ENCODE data around the gene C1orf159. TPM values are rescaled to one million over a fixed set of nuclear protein-coding genes. Genes with fewer than 3 reads are reported as not detected.

The C1orf159 gene
- polyA plus RNA-seq, 3 donors = 3.0 to 18.8 (median 3.3) TPM

DNA sequence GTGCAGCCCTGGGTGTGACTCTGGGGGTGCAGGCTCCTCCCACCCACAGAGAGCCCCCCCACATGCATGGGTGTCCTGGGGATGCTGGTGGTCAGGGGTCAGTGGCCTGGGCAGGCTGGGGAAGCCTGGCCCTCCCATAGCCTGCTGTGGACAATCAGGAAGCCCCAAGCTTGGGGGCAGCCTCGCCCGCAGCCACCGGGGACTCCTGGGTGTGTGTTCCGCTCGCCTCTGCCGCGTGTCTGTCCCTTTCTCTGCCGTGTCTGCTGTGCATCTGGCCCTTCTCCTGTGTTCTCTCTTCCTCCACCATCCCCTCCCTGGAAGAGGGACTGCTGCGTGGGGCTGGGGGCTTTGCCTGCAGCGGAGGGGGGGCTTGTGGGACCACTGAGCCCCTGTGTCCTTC is 73.1 kb downstream of the C1orf159 start:
- Mint-ChIP-seq H3K4me1 (peaks cover 20% of the 10 kb centered on the region), H3K4me3 (no peak overlapping the region), H3K9me3 (peaks cover 0 to 11% (median 4%) of the 10 kb centered on the region in 7 donors), H3K36me3 (peaks cover 0 to 2% of the 10 kb centered on the region in 2 donors), H3K27ac (no peak overlapping the region), H3K27me3 (ENCODE audit: low read depth in 3 of 3) (peaks cover 20 to 35% (median 31%) of the 10 kb centered on the region in 3 donors)
- Histone ChIP-seq H4K20me1 (ENCODE audit: insufficient read depth, low read length) (no peaks in the 10 kb centered on the region), H3K9ac (ENCODE audit: insufficient read depth, low read length, poor library complexity, severe bottlenecking) (no peak overlapping the region), H3K79me2 (ENCODE audit: insufficient read depth, low read length) (no peaks in the 10 kb centered on the region), H3K4me1 (ENCODE audit: control insufficient read depth in 1 of 2, insufficient read depth in 2 of 2, low read length in 2 of 2) (peaks cover 24 to 27% of the 10 kb centered on the region in 2 donors), H2AFZ (ENCODE audit: insufficient read depth, low read depth, low read length, poor library complexity, severe bottlenecking) (no peak overlapping the region), H3K4me3 (replicated peaks in 1 of 3; ENCODE audit: low read depth in 2 of 3, low read length in 3 of 3) (no peak overlapping the region), H3K4me2 (replicated peaks; ENCODE audit: extremely low read depth, low read length, poor library complexity, severe bottlenecking) (no peak overlapping the region), H3K27ac (ENCODE audit: low read depth in 1 of 2, low read length in 2 of 2) (no peak overlapping the region), H3K36me3 (replicated peaks in 1 of 2; ENCODE audit: control insufficient read depth in 1 of 2, insufficient read depth in 2 of 2, low read length in 2 of 2) (no peaks in the 10 kb centered on the region), H3K27me3 (ENCODE audit: control insufficient read depth in 2 of 2, insufficient read depth in 2 of 2, low read length in 2 of 2) (peaks cover 3 to 24% of the 10 kb centered on the region in 2 donors), H3K9me3 (replicated peaks in 1 of 2; ENCODE audit: control insufficient read depth in 1 of 2, insufficient read depth in 1 of 2, low read length in 2 of 2) (no peaks in the 10 kb centered on the region)
- no peak for DNase-seq
- intact Hi-C loops (cut with micrococcal nuclease) = no loop called here
- 96% methylated on average over 5 of the region's 10 CpGs for WGBS (ENCODE audit: insufficient coverage)
- TF ChIP-seq, protein P1, sequence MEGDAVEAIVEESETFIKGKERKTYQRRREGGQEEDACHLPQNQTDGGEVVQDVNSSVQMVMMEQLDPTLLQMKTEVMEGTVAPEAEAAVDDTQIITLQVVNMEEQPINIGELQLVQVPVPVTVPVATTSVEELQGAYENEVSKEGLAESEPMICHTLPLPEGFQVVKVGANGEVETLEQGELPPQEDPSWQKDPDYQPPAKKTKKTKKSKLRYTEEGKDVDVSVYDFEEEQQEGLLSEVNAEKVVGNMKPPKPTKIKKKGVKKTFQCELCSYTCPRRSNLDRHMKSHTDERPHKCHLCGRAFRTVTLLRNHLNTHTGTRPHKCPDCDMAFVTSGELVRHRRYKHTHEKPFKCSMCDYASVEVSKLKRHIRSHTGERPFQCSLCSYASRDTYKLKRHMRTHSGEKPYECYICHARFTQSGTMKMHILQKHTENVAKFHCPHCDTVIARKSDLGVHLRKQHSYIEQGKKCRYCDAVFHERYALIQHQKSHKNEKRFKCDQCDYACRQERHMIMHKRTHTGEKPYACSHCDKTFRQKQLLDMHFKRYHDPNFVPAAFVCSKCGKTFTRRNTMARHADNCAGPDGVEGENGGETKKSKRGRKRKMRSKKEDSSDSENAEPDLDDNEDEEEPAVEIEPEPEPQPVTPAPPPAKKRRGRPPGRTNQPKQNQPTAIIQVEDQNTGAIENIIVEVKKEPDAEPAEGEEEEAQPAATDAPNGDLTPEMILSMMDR (IDR thresholded peaks at IDR 0.05) = no peak

DNA sequence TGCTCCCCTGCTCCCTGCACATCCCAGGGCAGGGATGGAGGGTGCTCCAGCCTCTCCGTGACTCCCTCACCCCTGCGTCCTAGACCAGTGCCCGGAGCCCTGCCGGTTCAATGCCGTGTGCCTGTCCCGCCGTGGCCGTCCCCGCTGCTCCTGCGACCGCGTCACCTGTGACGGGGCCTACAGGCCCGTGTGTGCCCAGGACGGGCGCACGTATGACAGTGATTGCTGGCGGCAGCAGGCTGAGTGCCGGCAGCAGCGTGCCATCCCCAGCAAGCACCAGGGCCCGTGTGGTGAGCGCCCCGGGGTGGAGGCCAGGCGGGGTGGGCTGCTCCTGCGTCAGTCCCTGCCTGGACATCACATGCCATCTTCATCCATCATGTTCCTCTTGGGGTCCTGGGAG is 74.0 kb downstream of the C1orf159 start:
- Histone ChIP-seq H3K4me1 (ENCODE audit: control insufficient read depth in 1 of 2, insufficient read depth in 2 of 2, low read length in 2 of 2) (peaks cover 24 to 27% of the 10 kb centered on the region in 2 donors), H3K4me3 (replicated peaks in 1 of 3; ENCODE audit: low read depth in 2 of 3, low read length in 3 of 3) (no peak overlapping the region), H3K9ac (ENCODE audit: insufficient read depth, low read length, poor library complexity, severe bottlenecking) (no peak overlapping the region), H2AFZ (ENCODE audit: insufficient read depth, low read depth, low read length, poor library complexity, severe bottlenecking) (no peak overlapping the region), H3K9me3 (replicated peaks in 1 of 2; ENCODE audit: control insufficient read depth in 1 of 2, insufficient read depth in 1 of 2, low read length in 2 of 2) (no peaks in the 10 kb centered on the region), H4K20me1 (ENCODE audit: insufficient read depth, low read length) (no peaks in the 10 kb centered on the region), H3K79me2 (ENCODE audit: insufficient read depth, low read length) (no peaks in the 10 kb centered on the region), H3K4me2 (replicated peaks; ENCODE audit: extremely low read depth, low read length, poor library complexity, severe bottlenecking) (no peak overlapping the region), H3K27me3 (ENCODE audit: control insufficient read depth in 2 of 2, insufficient read depth in 2 of 2, low read length in 2 of 2) (peaks cover 3 to 30% of the 10 kb centered on the region in 2 donors), H3K36me3 (replicated peaks in 1 of 2; ENCODE audit: control insufficient read depth in 1 of 2, insufficient read depth in 2 of 2, low read length in 2 of 2) (no peaks in the 10 kb centered on the region), H3K27ac (ENCODE audit: low read depth in 1 of 2, low read length in 2 of 2) (no peak overlapping the region)
- Mint-ChIP-seq H3K9me3 (peaks cover 0 to 9% (median 4%) of the 10 kb centered on the region in 7 donors), H3K4me3 (no peak overlapping the region), H3K36me3 (peaks cover 0 to 2% of the 10 kb centered on the region in 2 donors), H3K27ac (no peak overlapping the region), H3K27me3 (ENCODE audit: low read depth in 3 of 3) (peaks cover 20 to 43% (median 38%) of the 10 kb centered on the region in 3 donors), H3K4me1 (peaks cover 20% of the 10 kb centered on the region)
- DNase-seq = no peak
- TF ChIP-seq, protein P1 (IDR thresholded peaks at IDR 0.05) = no peak
- WGBS (ENCODE audit: insufficient coverage) = 91% methylated on average over 23 of the region's 25 CpGs
- intact Hi-C loops (cut with micrococcal nuclease) = no loop called here
